HG02981 (cell line): Measurements from ENCODE around the gene B3GALT5.
"Not testable (repeated sequence)": the region's sequence is repeated elsewhere in the genome, so short reads cannot be mapped to it uniquely, and the experiment has no call there.

Experiments used
- ATAC-seq: cut with Tn5 transposase; IDR thresholded peaks from one replicate; pipeline ENCODE4 v1.9.1; 2021; ENCODE audit warnings: mild to moderate bottlenecking, moderate library complexity; ENCODE audit not compliant: unreplicated experiment

The B3GALT5 gene

GRCh38 chr21:39612233-39613040 is at the start of gene B3GALT5:
Gene B3GALT5 (plus strand): TSS chr21:39612940. CDS start chr21:39660560, 47,620 bp downstream.
- no peak for ATAC-seq

GRCh38 chr21:39564200-39564599 is 48.5 kb upstream of the B3GALT5 start:
- ATAC-seq: no peak

- no peak for ATAC-seq
Measured at GRCh38 chr21:39567180-39567972, 45.4 kb upstream of the B3GALT5 start.

GRCh38 chr21:39568361-39568760 is 44.4 kb upstream of the B3GALT5 start:
- ATAC-seq: no peak

GRCh38 chr21:39575775-39576174 is 37.0 kb upstream of the B3GALT5 start:
- no peak for ATAC-seq

- no peak for ATAC-seq
Measured at GRCh38 chr21:39576518-39577128, 36.1 kb upstream of the B3GALT5 start.

GRCh38 chr21:39579734-39580332 is 32.9 kb upstream of the B3GALT5 start:
- ATAC-seq: no peak

GRCh38 chr21:39580744-39581143 is 32.0 kb upstream of the B3GALT5 start:
- ATAC-seq: no peak

- no peak for ATAC-seq
Measured at GRCh38 chr21:39581414-39581813, 31.3 kb upstream of the B3GALT5 start.

- no peak for ATAC-seq
Measured at GRCh38 chr21:39582749-39583148, 30.0 kb upstream of the B3GALT5 start.

GRCh38 chr21:39583586-39583985 is 29.2 kb upstream of the B3GALT5 start:
- not testable (repeated sequence) for ATAC-seq

GRCh38 chr21:39587376-39587775 is 25.4 kb upstream of the B3GALT5 start:
- no peak for ATAC-seq

- no peak for ATAC-seq
Measured at GRCh38 chr21:39588884-39589283, 23.9 kb upstream of the B3GALT5 start.

- no peak for ATAC-seq
Measured at GRCh38 chr21:39593522-39593921, 19.2 kb upstream of the B3GALT5 start.

- ATAC-seq: no peak
Measured at GRCh38 chr21:39595465-39595864, 17.3 kb upstream of the B3GALT5 start.

- ATAC-seq: no peak
Measured at GRCh38 chr21:39597595-39597994, 15.1 kb upstream of the B3GALT5 start.

GRCh38 chr21:39599191-39599970 is 13.4 kb upstream of the B3GALT5 start:
- no peak for ATAC-seq

- ATAC-seq: no peak
Measured at GRCh38 chr21:39601187-39601928, 11.4 kb upstream of the B3GALT5 start.

- ATAC-seq: no peak
Measured at GRCh38 chr21:39602076-39602689, 10.6 kb upstream of the B3GALT5 start.
